ENCODE data around the gene TUBB. TPM values are rescaled to one million over a fixed set of nuclear protein-coding genes. Genes with fewer than 3 reads are reported as not detected.

The TUBB gene
- total RNA-seq, 1 experiment from 2014 or later = 1,719 TPM

DNA sequence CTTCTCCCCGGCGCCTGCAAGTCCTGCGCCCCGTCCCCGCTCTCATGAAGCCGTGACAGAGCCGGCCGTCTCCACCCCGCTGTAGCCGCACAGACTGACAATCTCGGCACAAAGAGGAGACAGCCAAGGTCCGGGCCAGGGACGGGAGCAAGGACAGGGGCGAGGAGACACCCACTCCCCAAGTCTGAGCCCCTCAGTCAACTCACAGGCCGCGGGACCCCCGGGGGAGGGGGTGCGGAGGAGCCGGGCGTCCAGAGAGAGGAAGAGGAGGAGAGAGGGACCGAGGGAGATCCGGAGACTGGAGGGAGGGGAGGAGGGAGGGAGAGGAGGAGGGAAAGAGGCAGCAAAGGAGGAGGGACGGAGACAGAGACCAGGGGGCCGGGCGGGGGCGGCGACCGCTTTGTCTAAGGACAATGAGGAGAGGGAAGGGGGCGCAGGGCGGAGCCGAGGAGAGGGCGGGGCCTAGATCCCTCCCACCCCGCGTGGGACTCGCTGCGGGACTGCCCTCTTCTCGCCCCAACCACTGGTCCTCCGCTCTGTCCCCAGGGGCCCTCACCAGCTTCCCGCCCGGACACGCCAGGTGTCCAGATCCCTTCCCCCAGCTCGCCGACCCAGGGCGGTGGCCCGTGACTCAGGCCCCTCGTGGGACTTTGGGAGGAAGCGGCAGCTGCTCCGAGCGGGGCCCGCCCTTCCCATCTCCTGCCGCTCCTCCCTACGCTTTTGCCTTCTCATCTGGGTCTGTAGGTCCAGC, 33.1 kb upstream of the TUBB start:
- Histone ChIP-seq H3K9ac (ENCODE audit: extremely low read depth, insufficient read length, low read length) (peak overlapping the region; percentile 35), H3K79me2 (ENCODE audit: insufficient read depth, low read length) (peaks cover 2% of the 10 kb centered on the region; the same call in 1 of the 2 replicates), H2AFZ (ENCODE audit: low read length) (no peak overlapping the region), H3K18ac (ENCODE audit: insufficient read length, low read depth, low read length) (no peak overlapping the region), H2BK5ac (ENCODE audit: insufficient read length, low read length) (no peak overlapping the region), H3K4ac (ENCODE audit: low read depth, low read length) (no peak overlapping the region), H4K8ac (replicated peaks; ENCODE audit: insufficient read length, low read depth, low read length) (no peak overlapping the region), H3K4me2 (ENCODE audit: insufficient read depth, insufficient read length, low read length) (peak overlapping the region; percentile 74), H3K14ac (ENCODE audit: insufficient read depth, low read length) (no peak overlapping the region), H2AK5ac (ENCODE audit: insufficient read length, low read length) (no peak overlapping the region), H3K27ac (ENCODE audit: insufficient read length, low read depth, low read length) (no peak overlapping the region), H2BK12ac (ENCODE audit: insufficient read length, low read depth, low read length) (no peak overlapping the region), H3K79me1 (ENCODE audit: insufficient read depth, low read depth, low read length, poor library complexity, severe bottlenecking) (no peaks in the 10 kb centered on the region), H4K5ac (ENCODE audit: insufficient read length, low read depth, low read length) (no peak overlapping the region), H3K23me2 (ENCODE audit: insufficient read length, low read depth, low read length, poor library complexity, severe bottlenecking) (peaks cover 33% of the 10 kb centered on the region), H3K9me3 (ENCODE audit: control insufficient read depth, low read depth, low read length) (no peaks in the 10 kb centered on the region), H3K56ac (ENCODE audit: insufficient read length, low read depth, low read length) (no peak overlapping the region), H3K23ac (ENCODE audit: insufficient read length, low read depth, low read length) (no peak overlapping the region), H3K27me3 (ENCODE audit: insufficient read depth, low read length) (no peaks in the 10 kb centered on the region), H3T11ph (ENCODE audit: low read length) (no peak overlapping the region), H4K20me1 (ENCODE audit: control insufficient read depth, insufficient read depth, insufficient read length) (no peaks in the 10 kb centered on the region), H2BK20ac (ENCODE audit: low read depth, low read length, poor library complexity, severe bottlenecking) (no peak overlapping the region), H4K91ac (ENCODE audit: insufficient read length, low read depth, low read length) (no peak overlapping the region), H3K4me1 (ENCODE audit: insufficient read depth, low read length) (peaks cover 16% of the 10 kb centered on the region; the same call in 1 of the 2 replicates), H2BK15ac (ENCODE audit: low read depth, low read length) (no peak overlapping the region), H2BK120ac (ENCODE audit: low read depth, low read length, poor library complexity, severe bottlenecking) (no peak overlapping the region)
- no CpG with 5 or more reads among the region's 52 CpGs for WGBS (ENCODE audit: extremely low coverage, insufficient read length, low lambda C conversion rate)
- Mint-ChIP-seq H3K27ac (peak overlapping the region; percentile 75 to 90 (median 80); a peak in 4 of 7 replicates), H3K27me3 (ENCODE audit: low read depth) (peaks cover 3% of the 10 kb centered on the region; the same call in 1 of the 2 replicates), H3K9me3 (no peaks in the 10 kb centered on the region; a peak in 1 of 5 replicates), H3K36me3 (ENCODE audit: insufficient read depth in 1 of 3, low read depth in 3 of 3) (peaks cover 4 to 22% (median 15%) of the 10 kb centered on the region in 3 experiments; a peak in 5 of 7 replicates), H3K4me3 (peak overlapping the region; percentile 86 to 88), H3K4me1 (peaks cover 70 to 74% of the 10 kb centered on the region in 2 experiments)
- TF ChIP-seq, protein P1, sequence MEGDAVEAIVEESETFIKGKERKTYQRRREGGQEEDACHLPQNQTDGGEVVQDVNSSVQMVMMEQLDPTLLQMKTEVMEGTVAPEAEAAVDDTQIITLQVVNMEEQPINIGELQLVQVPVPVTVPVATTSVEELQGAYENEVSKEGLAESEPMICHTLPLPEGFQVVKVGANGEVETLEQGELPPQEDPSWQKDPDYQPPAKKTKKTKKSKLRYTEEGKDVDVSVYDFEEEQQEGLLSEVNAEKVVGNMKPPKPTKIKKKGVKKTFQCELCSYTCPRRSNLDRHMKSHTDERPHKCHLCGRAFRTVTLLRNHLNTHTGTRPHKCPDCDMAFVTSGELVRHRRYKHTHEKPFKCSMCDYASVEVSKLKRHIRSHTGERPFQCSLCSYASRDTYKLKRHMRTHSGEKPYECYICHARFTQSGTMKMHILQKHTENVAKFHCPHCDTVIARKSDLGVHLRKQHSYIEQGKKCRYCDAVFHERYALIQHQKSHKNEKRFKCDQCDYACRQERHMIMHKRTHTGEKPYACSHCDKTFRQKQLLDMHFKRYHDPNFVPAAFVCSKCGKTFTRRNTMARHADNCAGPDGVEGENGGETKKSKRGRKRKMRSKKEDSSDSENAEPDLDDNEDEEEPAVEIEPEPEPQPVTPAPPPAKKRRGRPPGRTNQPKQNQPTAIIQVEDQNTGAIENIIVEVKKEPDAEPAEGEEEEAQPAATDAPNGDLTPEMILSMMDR (conservative IDR thresholded peaks at IDR 0.05) = no peak
- DNase-seq = peak; percentile 89
